HepG2 (cell line): Measurements from ENCODE around the gene ADAM15. TPM values are rescaled to one million over a fixed set of nuclear protein-coding genes. Genes with fewer than 3 reads are reported as not detected.
A peak's percentile ranks its signal among the peaks of the same experiment; 100 is the strongest.

Experiments used
- ATF1 ChIP-seq: IDR thresholded peaks from 2 replicates; pipeline ENCODE4 v1.6.1; 2016; ENCODE audit warnings: mild to moderate bottlenecking, control low read depth
- ISX ChIP-seq: sonication (generic); formaldehyde crosslinking; conservative IDR thresholded peaks from 2 replicates; pipeline ENCODE4 v1.5.0; 2020; ENCODE audit warnings: missing genetic modification reagents
- KAT7 ChIP-seq: IDR thresholded peaks from 2 replicates; pipeline ENCODE4 v1.6.1; 2018; ENCODE audit warnings: borderline replicate concordance, missing compliant biosample characterization
- MAX ChIP-seq: IDR thresholded peaks from 2 replicates; pipeline ENCODE4 v1.6.1; 2012; ENCODE audit warnings: inconsistent platforms
- TEAD3 ChIP-seq: optimal IDR thresholded peaks from 2 replicates; pipeline ENCODE3; 2016; ENCODE audit warnings: borderline replicate concordance
- ZBTB40 ChIP-seq, 2 experiments: fragments of 450-650 bp in 1 of 2; sonication (generic) in 1 of 2; formaldehyde crosslinking in 1 of 2; IDR thresholded peaks; 2 replicates each; pipeline versions ENCODE4 v1.6.1 to v1.8.0; 2016 to 2022; ENCODE audit warnings: antibody characterized with exemption in 1 of 2, mild to moderate bottlenecking in 1 of 2, missing genetic modification reagents in 1 of 2
- ZHX2 ChIP-seq, 2 experiments: sonication (generic) in 1 of 2; formaldehyde crosslinking in 1 of 2; IDR thresholded peaks; 2 replicates each; pipeline versions ENCODE4 v1.6.1 to v1.9.0; 2014 to 2022; ENCODE audit warnings: antibody characterized with exemption in 1 of 2, borderline replicate concordance in 1 of 2, inconsistent platforms in 1 of 2, low read depth in 1 of 2, missing genetic modification reagents in 1 of 2
- ZNF598 ChIP-seq: sonication (generic); formaldehyde crosslinking; IDR thresholded peaks from 2 replicates; pipeline ENCODE4 v1.5.1; 2020; ENCODE audit warnings: mild to moderate bottlenecking, missing genetic modification reagents, borderline replicate concordance
- ZNF800 ChIP-seq: sonication (generic); formaldehyde crosslinking; IDR thresholded peaks from 2 replicates; pipeline ENCODE4 v1.4.0; 2020; ENCODE audit warnings: missing genetic modification reagents
- polyA plus RNA-seq, 8 experiments: library from polyadenylated mRNA; depleted of rRNA in 3 of 8; stranded (reverse) in 7 of 8; unstranded in 1 of 8; fragments of >200 nt; fragmentation: Illumina TruSeq in 4 of 8; extraction: Trizol in 4 of 8; gene quantifications; 2 replicates each; pipeline versions ENCODE4 v1.2.1 to v1.2.3, GENCODE V29; 2011 to 2016; ENCODE audit warnings: low read depth in 4 of 8, missing spikeins in 1 of 8, mixed read lengths in 1 of 8; ENCODE audit not compliant: insufficient read depth in 1 of 8
- total RNA-seq, 5 experiments: library from RNA; depleted of rRNA; stranded (reverse); fragments of >200 nt; fragmentation: Illumina TruSeq; extraction: Trizol; gene quantifications; 2 replicates each; pipeline ENCODE4 v1.2.3, GENCODE V29; 2016; ENCODE audit warnings: low read depth in 1 of 5

The ADAM15 gene
- total and polyA plus RNA-seq, 2 of the 13 experiments (the other 11 are each of a cell fraction or from before 2014, with no cell fraction given), result 17.9 to 25.6 TPM

GRCh38 chr1:155091071-155092051 is 40.2 kb downstream of the ADAM15 start (continued):
- no peak for TF ChIP-seq ZBTB40 (IDR thresholded peaks at IDR 0.05)
- peak; percentile 50; the same call in 1 of the 2 replicates for TF ChIP-seq ZBTB40 (CRISPR knock-in tag; IDR thresholded peaks at IDR 0.05)
- peak; percentile 87; the same call in 1 of the 2 replicates for TF ChIP-seq KAT7 (CRISPR knock-in tag)
- no peak for TF ChIP-seq ZHX2 (IDR thresholded peaks at IDR 0.05; ENCODE audit: low read depth)
- TF ChIP-seq ZHX2 (CRISPR knock-in tag; IDR thresholded peaks at IDR 0.05; ENCODE audit: borderline replicate concordance), result no peak
- no peak for TF ChIP-seq ATF1 (CRISPR knock-in tag)
- no peak for TF ChIP-seq ZNF598
- peak; percentile 96 for TF ChIP-seq MAX
- TF ChIP-seq ZNF800 (CRISPR knock-in tag), result no peak
- no peak for TF ChIP-seq ISX (CRISPR knock-in tag)
- peak; percentile 58 for TF ChIP-seq TEAD3 (CRISPR knock-in tag)
